HepG2 (cell line): ENCODE measurements around the gene CSMD2. TPM values are rescaled to one million over a fixed set of nuclear protein-coding genes. Genes with fewer than 3 reads are reported as not detected.

Experiments used
- ATAC-seq: fragments of 200-7000 bp; cut with Tn5 transposase; 3 replicates; pipeline ENCODE4 v1.9.1; 2020; ENCODE audit warnings: mild to moderate bottlenecking, moderate library complexity
- BruUV-seq: library from RNA; stranded (reverse); fragments of 400-500 nt; replicated peaks from 2 replicates; lab custom pipeline; 2021; lab: Mats Ljungman, UMichigan
- CTCF ChIA-PET: fragments of 300-600 bp; formaldehyde crosslinking; extraction: SDS; loops from one replicate; lab custom pipeline; 2021; ENCODE audit warnings: low total read pairs, inconsistent platforms, low intra/inter-chr PET ratio; lab: Yijun Ruan, JAX
- POLR2A ChIA-PET: fragments of 350-600 bp; sonication (Branson Sonifier 250); formaldehyde crosslinking; loops from one replicate; lab custom pipeline; 2020; ENCODE audit warnings: antibody characterized with exemption, inconsistent platforms; lab: Yijun Ruan, JAX
- DNase-seq: peaks from one replicate; pipeline ENCODE4 v3.0.0-alpha.2; 2015; ENCODE audit warnings: low spot score
- FAIRE-seq: peaks from 3 replicates; lab custom pipeline; 2011; peaks lifted over from hg19 to GRCh38; lab: Jason Lieb, UNC
- H2AFZ ChIP-seq: one replicate; pipeline ENCODE4 v1.6.1; 2011; ENCODE audit warnings: low read length, inconsistent platforms
- H3K27ac ChIP-seq: fragments of 300-600 bp; 3 replicates; pipeline ENCODE4 v1.8.0; 2011; ENCODE audit warnings: mixed run types, mild to moderate bottlenecking, mixed read lengths, low read length, inconsistent platforms; ENCODE audit not compliant: insufficient read depth; ENCODE audit errors: extremely low read length
- H3K27me3 ChIP-seq, 2 experiments: fragments of 200-600 bp in 1 of 2; 2 replicates in 1 of 2; 3 replicates in 1 of 2; pipeline versions ENCODE4 v1.6.0 to v1.8.0; 2011; ENCODE audit warnings: low read length in 2 of 2, mild to moderate bottlenecking in 2 of 2, moderate library complexity in 2 of 2, inconsistent platforms in 1 of 2; ENCODE audit not compliant: insufficient read depth in 2 of 2, control insufficient read depth in 1 of 2
- H3K36me3 ChIP-seq, 2 experiments: fragments of 200-600 bp in 1 of 2; replicated peaks in 1 of 2; 2 replicates in 1 of 2; 3 replicates in 1 of 2; pipeline versions ENCODE4 v1.5.1 to v1.8.0; 2011; ENCODE audit warnings: low read length in 2 of 2, inconsistent platforms in 1 of 2; ENCODE audit not compliant: insufficient read depth in 2 of 2, control insufficient read depth in 1 of 2
- H3K4me1 ChIP-seq: 2 replicates; pipeline ENCODE4 v1.5.1; 2012; ENCODE audit warnings: low read length, inconsistent platforms; ENCODE audit not compliant: insufficient read depth
- H3K4me2 ChIP-seq: 2 replicates; pipeline ENCODE4 v1.6.0; 2011; ENCODE audit warnings: low read depth, low read length, inconsistent platforms
- H3K4me3 ChIP-seq, 3 experiments: fragments of 200-600 bp in 1 of 3; sonication (generic), shearing (Covaris generic) in 1 of 3; replicated peaks in 1 of 3; 2 replicates each; pipeline ENCODE4 v1.5.1; 2011 to 2016; ENCODE audit warnings: low read length in 3 of 3, inconsistent platforms in 2 of 3, low read depth in 2 of 3, mild to moderate bottlenecking in 2 of 3, control low read depth in 1 of 3, mixed read lengths in 1 of 3; ENCODE audit not compliant: insufficient read depth in 1 of 3
- H3K79me2 ChIP-seq: one replicate; pipeline ENCODE4 v1.6.1; 2011; ENCODE audit warnings: low read length, inconsistent platforms; ENCODE audit not compliant: insufficient read depth
- H3K9ac ChIP-seq: 2 replicates; pipeline ENCODE4 v1.6.0; 2011; ENCODE audit warnings: mild to moderate bottlenecking, low read depth, low read length, inconsistent platforms; ENCODE audit not compliant: insufficient read depth
- H3K9me3 ChIP-seq: 2 replicates; pipeline ENCODE4 v1.5.1; 2012; ENCODE audit warnings: mild to moderate bottlenecking, low read length
- H4K20me1 ChIP-seq: 2 replicates; pipeline ENCODE4 v1.6.0; 2011; ENCODE audit warnings: inconsistent platforms, mild to moderate bottlenecking, low read length, moderate library complexity; ENCODE audit not compliant: insufficient read depth
- BRF2 ChIP-seq: sonication (generic); formaldehyde crosslinking; IDR thresholded peaks from 2 replicates; pipeline ENCODE4 v1.8.1; 2022; ENCODE audit warnings: mild to moderate bottlenecking, missing genetic modification reagents
- DDIT3 ChIP-seq: sonication (generic); formaldehyde crosslinking; IDR thresholded peaks from 2 replicates; pipeline ENCODE4 v1.4.0; 2020; ENCODE audit warnings: mild to moderate bottlenecking, missing genetic modification reagents
- NFYB ChIP-seq: sonication (generic); formaldehyde crosslinking; IDR thresholded peaks from 2 replicates; pipeline ENCODE4 v1.4.0; 2020; ENCODE audit warnings: missing genetic modification reagents
- RFX5 ChIP-seq: IDR thresholded peaks from 2 replicates; pipeline ENCODE4 v1.6.1; 2011; ENCODE audit warnings: low read depth, low read length, improper control_type of control experiment
- WGBS: methylation state at CpG from one replicate; pipeline ENCODE4 v1.1.6; 2017; ENCODE audit warnings: low lambda C conversion rate; 5-methylcytosine and 5-hydroxymethylcytosine counted together
- in situ Hi-C: cut with HindIII; loops from 2 replicates; pipeline ENCODE4 v1.10.0; 2017; ENCODE audit warnings: low pct_unique_long_range_greater_than_20kb; ENCODE audit not compliant: extremely low pct_ligation_motif_present
- intact Hi-C: fragments of 100-400 bp; cut with micrococcal nuclease; formaldehyde crosslinking; loops from one replicate; pipeline ENCODE4 v1.10.0; 2022; ENCODE audit not compliant: unreplicated experiment
- polyA plus RNA-seq, 8 experiments: library from polyadenylated mRNA; depleted of rRNA in 3 of 8; stranded (reverse) in 7 of 8; unstranded in 1 of 8; fragments of >200 nt; fragmentation: Illumina TruSeq in 4 of 8; extraction: Trizol in 4 of 8; gene quantifications; 2 replicates each; pipeline versions ENCODE4 v1.2.1 to v1.2.3, GENCODE V29; 2011 to 2016; ENCODE audit warnings: low read depth in 4 of 8, missing spikeins in 1 of 8, mixed read lengths in 1 of 8; ENCODE audit not compliant: insufficient read depth in 1 of 8
- small RNA-seq, 3 experiments: library from RNA; depleted of rRNA; stranded (forward); fragments of <200 nt; gene quantifications; one replicate each; pipeline ENCODE3, GENCODE V24; 2012; ENCODE audit warnings: low read depth in 2 of 3, low replicate concordance in 1 of 3; ENCODE audit not compliant: insufficient read length in 3 of 3, insufficient read depth in 2 of 3
- total RNA-seq, 5 experiments: library from RNA; depleted of rRNA; stranded (reverse); fragments of >200 nt; fragmentation: Illumina TruSeq; extraction: Trizol; gene quantifications; 2 replicates each; pipeline ENCODE4 v1.2.3, GENCODE V29; 2016; ENCODE audit warnings: low read depth in 1 of 5
- TF ChIP-seq, protein P1 (sequence below): sonication (generic); formaldehyde crosslinking; IDR thresholded peaks from 2 replicates; pipeline ENCODE4 v1.5.0; 2020; ENCODE audit warnings: mild to moderate bottlenecking, missing genetic modification reagents

CSMD2 gene
- total and polyA plus RNA-seq, 2 of the 13 experiments (the other 11 are each of a cell fraction or from before 2014, with no cell fraction given), result not detected

GRCh38 chr1:33464552-33464951 lies 700.5 kb downstream of the CSMD2 start:
- Histone ChIP-seq H3K27ac (no peak overlapping the region), H4K20me1 (no peaks in the 10 kb centered on the region), H3K4me1 (no peaks in the 10 kb centered on the region), H3K27me3 (peaks cover 3 to 23% of the 10 kb centered on the region in 2 experiments; a peak in 2 of 5 replicates), H3K79me2 (no peaks in the 10 kb centered on the region), H3K4me3 (no peak overlapping the region), H3K9ac (no peak overlapping the region), H3K36me3 (no peaks in the 10 kb centered on the region), H2AFZ (no peak overlapping the region), H3K9me3 (no peaks in the 10 kb centered on the region), H3K4me2 (no peak overlapping the region)
- TF ChIP-seq RFX5 (no peak), BRF2 (no peak), NFYB (CRISPR knock-in tag) (no peak), DDIT3 (CRISPR knock-in tag) (no peak)
- TF ChIP-seq, protein P1, sequence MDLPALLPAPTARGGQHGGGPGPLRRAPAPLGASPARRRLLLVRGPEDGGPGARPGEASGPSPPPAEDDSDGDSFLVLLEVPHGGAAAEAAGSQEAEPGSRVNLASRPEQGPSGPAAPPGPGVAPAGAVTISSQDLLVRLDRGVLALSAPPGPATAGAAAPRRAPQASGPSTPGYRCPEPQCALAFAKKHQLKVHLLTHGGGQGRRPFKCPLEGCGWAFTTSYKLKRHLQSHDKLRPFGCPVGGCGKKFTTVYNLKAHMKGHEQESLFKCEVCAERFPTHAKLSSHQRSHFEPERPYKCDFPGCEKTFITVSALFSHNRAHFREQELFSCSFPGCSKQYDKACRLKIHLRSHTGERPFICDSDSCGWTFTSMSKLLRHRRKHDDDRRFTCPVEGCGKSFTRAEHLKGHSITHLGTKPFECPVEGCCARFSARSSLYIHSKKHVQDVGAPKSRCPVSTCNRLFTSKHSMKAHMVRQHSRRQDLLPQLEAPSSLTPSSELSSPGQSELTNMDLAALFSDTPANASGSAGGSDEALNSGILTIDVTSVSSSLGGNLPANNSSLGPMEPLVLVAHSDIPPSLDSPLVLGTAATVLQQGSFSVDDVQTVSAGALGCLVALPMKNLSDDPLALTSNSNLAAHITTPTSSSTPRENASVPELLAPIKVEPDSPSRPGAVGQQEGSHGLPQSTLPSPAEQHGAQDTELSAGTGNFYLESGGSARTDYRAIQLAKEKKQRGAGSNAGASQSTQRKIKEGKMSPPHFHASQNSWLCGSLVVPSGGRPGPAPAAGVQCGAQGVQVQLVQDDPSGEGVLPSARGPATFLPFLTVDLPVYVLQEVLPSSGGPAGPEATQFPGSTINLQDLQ (CRISPR knock-in tag), result no peak
- in situ Hi-C loops, result loop anchor here (10.0 kb wide), 1 partner anchor 90 kb away; no protein-coding TSS in a partner anchor
- DNase-seq (no peak), ATAC-seq (no peak), FAIRE-seq (no peak)
- intact Hi-C loops, result no loop called here
- WGBS, result 22% methylated on average over 3 of the region's 3 CpGs
- ChIA-PET POLR2A (no interaction called here), CTCF (no interaction called here)
- BruUV-seq, result no TSS peak

Small RNA genes within 50 kb of the gene (small RNA-seq; reads per million reads assigned to genes)
- 0 to 0.97 (median 0.65) reads per million in 3 experiments for gene RNA5SP42

Other genes with a start within 250 kb of the CSMD2 start
- not detected in 2 replicates for gene C1orf94, start 11.7 kb upstream of the CSMD2 start, total RNA-seq (2016; rRNA removed; fragmentation: Illumina TruSeq; extraction: Trizol)
- 0.03 TPM in 1 of 2 replicates, not detected in the other for gene C1orf94, start 11.7 kb upstream of the CSMD2 start, polyA plus RNA-seq (2011; rRNA removed)